Neural crest cell (in vitro differentiated cells): ENCODE data around the gene IFIT2. TPM values are rescaled to one million over a fixed set of nuclear protein-coding genes. Genes with fewer than 3 reads are reported as not detected.

Experiments used
- DNase-seq: peaks from one replicate; pipeline ENCODE4 v3.0.0; 2021; ENCODE audit warnings: low read depth, mixed read lengths, low spot score
- H3K27ac Mint-ChIP-seq: one replicate; pipeline ENCODE4 v1.8.0; 2021; ENCODE audit warnings: mild to moderate bottlenecking, mixed read lengths; ENCODE audit not compliant: unreplicated experiment
- H3K27me3 Mint-ChIP-seq: 2 replicates; pipeline ENCODE4 v1.8.0; 2021; ENCODE audit warnings: low read depth, mild to moderate bottlenecking, mixed read lengths
- H3K36me3 Mint-ChIP-seq: 2 replicates; pipeline ENCODE4 v1.8.0; 2021; ENCODE audit warnings: low read depth, mild to moderate bottlenecking, mixed read lengths
- H3K4me1 Mint-ChIP-seq: 2 replicates; pipeline ENCODE4 v1.8.0; 2021; ENCODE audit warnings: mixed read lengths
- H3K4me3 Mint-ChIP-seq: one replicate; pipeline ENCODE4 v1.8.0; 2021; ENCODE audit warnings: mild to moderate bottlenecking, mixed read lengths
- H3K9me3 Mint-ChIP-seq: 2 replicates; pipeline ENCODE4 v1.8.0; 2021; ENCODE audit warnings: mixed read lengths
- CTCF ChIP-seq: fragments of 200-600 bp; sonication (generic); conservative IDR thresholded peaks from 2 replicates; pipeline ENCODE4 v1.5.0; 2021; ENCODE audit warnings: antibody characterized with exemption, mild to moderate bottlenecking
- total RNA-seq: library from RNA; stranded (reverse); gene quantifications from 2 replicates; pipeline ENCODE4 v1.2.1, GENCODE V29; 2021

IFIT2 gene
- total RNA-seq, 1 donor from 2014 or later = 0.12 TPM

GRCh38 chr10:89342206-89342958 lies 40.5 kb downstream of the IFIT2 start:
- TF ChIP-seq CTCF = no peak
- no peaks in the 10 kb centered on the region for H3K9me3 Mint-ChIP-seq
- peaks cover 13% of the 10 kb centered on the region for H3K36me3 Mint-ChIP-seq
- H3K4me3 Mint-ChIP-seq = peak overlapping the region; percentile 47
- no peak overlapping the region for H3K27ac Mint-ChIP-seq
- no peaks in the 10 kb centered on the region for H3K27me3 Mint-ChIP-seq
- peaks cover 46% of the 10 kb centered on the region for H3K4me1 Mint-ChIP-seq
- no peak for DNase-seq

- peaks cover 54% of the 10 kb centered on the region for H3K4me1 Mint-ChIP-seq
- H3K4me3 Mint-ChIP-seq = no peak overlapping the region
- H3K27ac Mint-ChIP-seq = no peak overlapping the region
- H3K36me3 Mint-ChIP-seq = peaks cover 13% of the 10 kb centered on the region
- H3K9me3 Mint-ChIP-seq = no peaks in the 10 kb centered on the region
- TF ChIP-seq CTCF = no peak
- no peaks in the 10 kb centered on the region for H3K27me3 Mint-ChIP-seq
- DNase-seq = no peak
These were observed 41.4 kb downstream of the IFIT2 start for GRCh38 chr10:89343089-89343767.

GRCh38 chr10:89344156-89344555 lies 42.3 kb downstream of the IFIT2 start:
- H3K4me3 Mint-ChIP-seq = no peak overlapping the region
- no peaks in the 10 kb centered on the region for H3K9me3 Mint-ChIP-seq
- H3K36me3 Mint-ChIP-seq = peaks cover 7% of the 10 kb centered on the region
- TF ChIP-seq CTCF = no peak
- peaks cover 64% of the 10 kb centered on the region for H3K4me1 Mint-ChIP-seq
- no peak overlapping the region for H3K27ac Mint-ChIP-seq
- DNase-seq = no peak
- no peaks in the 10 kb centered on the region for H3K27me3 Mint-ChIP-seq

- DNase-seq = no peak
- Mint-ChIP-seq H3K9me3 (no peaks in the 10 kb centered on the region), H3K4me1 (peaks cover 75% of the 10 kb centered on the region), H3K36me3 (no peaks in the 10 kb centered on the region), H3K4me3 (no peak overlapping the region), H3K27me3 (no peaks in the 10 kb centered on the region), H3K27ac (no peak overlapping the region)
- TF ChIP-seq CTCF = no peak
These were observed 43.6 kb downstream of the IFIT2 start for GRCh38 chr10:89345367-89346000.

GRCh38 chr10:89346405-89347254 lies 44.8 kb downstream of the IFIT2 start:
- H3K27me3 Mint-ChIP-seq = no peaks in the 10 kb centered on the region
- no peak overlapping the region for H3K4me3 Mint-ChIP-seq
- TF ChIP-seq CTCF = no peak
- no peaks in the 10 kb centered on the region for H3K9me3 Mint-ChIP-seq
- peak overlapping the region; percentile 19 for H3K27ac Mint-ChIP-seq
- peaks cover 86% of the 10 kb centered on the region for H3K4me1 Mint-ChIP-seq
- no peak for DNase-seq
- no peaks in the 10 kb centered on the region for H3K36me3 Mint-ChIP-seq
